ENCODE results near the gene MPP3.

DNA sequence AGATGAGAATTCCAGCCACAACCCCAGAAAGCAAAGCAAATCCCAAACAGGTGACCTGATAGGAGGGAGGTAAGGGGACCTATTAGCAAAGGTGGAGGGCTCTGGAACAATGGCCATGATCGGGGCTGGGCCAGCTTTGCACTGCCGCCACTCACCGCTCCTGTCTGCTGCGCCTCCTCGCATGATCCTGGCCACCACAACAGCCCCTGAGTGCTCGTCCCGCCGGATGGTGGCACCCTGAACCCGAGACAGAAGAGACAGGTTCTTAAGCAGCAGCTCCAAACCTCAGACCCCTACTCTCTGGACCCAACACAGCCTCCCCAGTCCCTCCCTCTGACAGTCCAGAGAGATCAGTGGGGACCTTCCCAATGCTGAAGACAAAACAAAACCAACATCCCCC lies 5.3 kb downstream of the MPP3 start:
- TF ChIP-seq EZH2phosphoT487 (IDR thresholded peaks at IDR 0.05; ENCODE audit: borderline replicate concordance, low read length) = no peak
- TF ChIP-seq, protein P1, sequence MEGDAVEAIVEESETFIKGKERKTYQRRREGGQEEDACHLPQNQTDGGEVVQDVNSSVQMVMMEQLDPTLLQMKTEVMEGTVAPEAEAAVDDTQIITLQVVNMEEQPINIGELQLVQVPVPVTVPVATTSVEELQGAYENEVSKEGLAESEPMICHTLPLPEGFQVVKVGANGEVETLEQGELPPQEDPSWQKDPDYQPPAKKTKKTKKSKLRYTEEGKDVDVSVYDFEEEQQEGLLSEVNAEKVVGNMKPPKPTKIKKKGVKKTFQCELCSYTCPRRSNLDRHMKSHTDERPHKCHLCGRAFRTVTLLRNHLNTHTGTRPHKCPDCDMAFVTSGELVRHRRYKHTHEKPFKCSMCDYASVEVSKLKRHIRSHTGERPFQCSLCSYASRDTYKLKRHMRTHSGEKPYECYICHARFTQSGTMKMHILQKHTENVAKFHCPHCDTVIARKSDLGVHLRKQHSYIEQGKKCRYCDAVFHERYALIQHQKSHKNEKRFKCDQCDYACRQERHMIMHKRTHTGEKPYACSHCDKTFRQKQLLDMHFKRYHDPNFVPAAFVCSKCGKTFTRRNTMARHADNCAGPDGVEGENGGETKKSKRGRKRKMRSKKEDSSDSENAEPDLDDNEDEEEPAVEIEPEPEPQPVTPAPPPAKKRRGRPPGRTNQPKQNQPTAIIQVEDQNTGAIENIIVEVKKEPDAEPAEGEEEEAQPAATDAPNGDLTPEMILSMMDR (IDR thresholded peaks at IDR 0.05; ENCODE audit: low read depth, low read length, poor library complexity, severe bottlenecking) = no peak

Measured in DOHH2 (cell line).